ENCODE measurements around the gene PRPF18.

Gene PRPF18, protein sequence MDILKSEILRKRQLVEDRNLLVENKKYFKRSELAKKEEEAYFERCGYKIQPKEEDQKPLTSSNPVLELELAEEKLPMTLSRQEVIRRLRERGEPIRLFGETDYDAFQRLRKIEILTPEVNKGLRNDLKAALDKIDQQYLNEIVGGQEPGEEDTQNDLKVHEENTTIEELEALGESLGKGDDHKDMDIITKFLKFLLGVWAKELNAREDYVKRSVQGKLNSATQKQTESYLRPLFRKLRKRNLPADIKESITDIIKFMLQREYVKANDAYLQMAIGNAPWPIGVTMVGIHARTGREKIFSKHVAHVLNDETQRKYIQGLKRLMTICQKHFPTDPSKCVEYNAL

DNA sequence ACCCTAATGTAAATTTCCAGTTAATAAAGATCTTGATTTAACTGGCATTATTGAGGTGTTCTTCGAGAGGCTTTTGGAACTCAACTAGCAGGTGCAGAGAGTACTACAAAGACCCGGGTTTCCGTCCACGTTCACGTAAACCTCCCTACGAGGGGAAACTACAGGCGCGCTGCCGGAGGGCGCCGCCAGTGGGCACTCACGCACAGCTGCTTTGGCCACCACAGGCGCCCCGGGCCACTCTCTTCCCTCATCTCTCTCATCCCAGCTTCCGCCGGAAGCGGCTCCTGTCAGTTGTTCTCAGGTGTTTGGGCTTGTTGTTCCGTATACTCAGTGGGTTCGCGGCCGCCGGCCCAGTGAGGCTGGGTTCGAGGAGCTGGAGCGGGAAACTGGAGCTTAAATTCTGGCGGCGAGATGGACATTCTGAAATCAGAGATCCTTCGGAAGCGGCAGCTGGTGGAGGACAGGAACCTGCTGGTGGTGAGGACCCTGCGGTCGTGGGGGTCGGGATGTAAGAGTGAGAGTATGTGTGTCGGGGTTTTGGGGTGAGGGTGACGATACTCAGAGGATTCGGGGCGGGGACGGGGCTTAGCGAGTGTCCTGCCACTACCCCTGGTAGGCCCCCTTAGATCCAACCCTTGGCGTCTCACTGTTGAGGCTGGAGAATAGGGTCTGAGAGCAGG, at the start of gene PRPF18:
Gene PRPF18, plus strand, starts transcription at position 290 of the 680 bp plus-strand sequence. Its CDS starts 122 bp downstream, at position 412.
- TF ChIP-seq, protein P1, sequence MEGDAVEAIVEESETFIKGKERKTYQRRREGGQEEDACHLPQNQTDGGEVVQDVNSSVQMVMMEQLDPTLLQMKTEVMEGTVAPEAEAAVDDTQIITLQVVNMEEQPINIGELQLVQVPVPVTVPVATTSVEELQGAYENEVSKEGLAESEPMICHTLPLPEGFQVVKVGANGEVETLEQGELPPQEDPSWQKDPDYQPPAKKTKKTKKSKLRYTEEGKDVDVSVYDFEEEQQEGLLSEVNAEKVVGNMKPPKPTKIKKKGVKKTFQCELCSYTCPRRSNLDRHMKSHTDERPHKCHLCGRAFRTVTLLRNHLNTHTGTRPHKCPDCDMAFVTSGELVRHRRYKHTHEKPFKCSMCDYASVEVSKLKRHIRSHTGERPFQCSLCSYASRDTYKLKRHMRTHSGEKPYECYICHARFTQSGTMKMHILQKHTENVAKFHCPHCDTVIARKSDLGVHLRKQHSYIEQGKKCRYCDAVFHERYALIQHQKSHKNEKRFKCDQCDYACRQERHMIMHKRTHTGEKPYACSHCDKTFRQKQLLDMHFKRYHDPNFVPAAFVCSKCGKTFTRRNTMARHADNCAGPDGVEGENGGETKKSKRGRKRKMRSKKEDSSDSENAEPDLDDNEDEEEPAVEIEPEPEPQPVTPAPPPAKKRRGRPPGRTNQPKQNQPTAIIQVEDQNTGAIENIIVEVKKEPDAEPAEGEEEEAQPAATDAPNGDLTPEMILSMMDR (IDR thresholded peaks at IDR 0.05), result peak; percentile 99

DNA sequence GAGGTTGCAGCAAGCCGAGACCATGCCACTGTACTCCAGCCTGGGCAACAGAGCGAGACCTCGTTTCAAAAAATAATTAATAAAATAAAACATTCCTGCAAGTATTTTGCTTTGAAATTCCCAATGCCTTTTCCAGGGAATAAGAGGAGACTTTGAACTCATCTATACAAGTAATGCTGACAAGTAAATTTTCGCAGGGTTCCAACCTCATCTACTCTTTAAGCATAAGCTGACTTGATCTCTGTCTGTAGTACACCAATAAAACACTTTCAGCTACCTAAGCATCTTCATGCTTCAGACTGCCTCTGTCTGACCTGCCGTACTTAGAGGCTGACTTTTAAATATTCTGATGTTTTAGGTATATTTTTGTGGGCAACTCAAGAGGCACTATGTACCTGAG, 44.2 kb upstream of the PRPF18 start:
- TF ChIP-seq, protein P1 (IDR thresholded peaks at IDR 0.05), result no peak

DNA sequence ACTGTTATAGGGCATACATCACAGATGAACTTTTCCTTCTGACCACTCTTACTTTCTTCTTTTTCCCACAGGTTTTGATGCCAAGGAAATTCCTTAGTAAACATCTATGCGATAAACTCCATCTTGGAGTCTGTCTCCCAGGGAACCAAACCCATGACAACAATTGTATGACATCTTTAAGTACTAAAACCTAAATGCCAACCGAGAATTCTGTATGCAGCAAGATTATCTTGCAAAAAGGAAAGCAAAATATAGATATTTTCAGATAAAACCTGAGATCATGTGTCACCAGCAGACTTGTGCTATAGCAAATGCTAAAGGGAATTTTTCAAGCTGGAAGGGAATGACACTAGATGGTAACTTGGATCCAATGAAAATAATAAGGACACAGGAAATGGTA, 36.0 kb upstream of the PRPF18 start:
- TF ChIP-seq, protein P1 (IDR thresholded peaks at IDR 0.05), result no peak

DNA sequence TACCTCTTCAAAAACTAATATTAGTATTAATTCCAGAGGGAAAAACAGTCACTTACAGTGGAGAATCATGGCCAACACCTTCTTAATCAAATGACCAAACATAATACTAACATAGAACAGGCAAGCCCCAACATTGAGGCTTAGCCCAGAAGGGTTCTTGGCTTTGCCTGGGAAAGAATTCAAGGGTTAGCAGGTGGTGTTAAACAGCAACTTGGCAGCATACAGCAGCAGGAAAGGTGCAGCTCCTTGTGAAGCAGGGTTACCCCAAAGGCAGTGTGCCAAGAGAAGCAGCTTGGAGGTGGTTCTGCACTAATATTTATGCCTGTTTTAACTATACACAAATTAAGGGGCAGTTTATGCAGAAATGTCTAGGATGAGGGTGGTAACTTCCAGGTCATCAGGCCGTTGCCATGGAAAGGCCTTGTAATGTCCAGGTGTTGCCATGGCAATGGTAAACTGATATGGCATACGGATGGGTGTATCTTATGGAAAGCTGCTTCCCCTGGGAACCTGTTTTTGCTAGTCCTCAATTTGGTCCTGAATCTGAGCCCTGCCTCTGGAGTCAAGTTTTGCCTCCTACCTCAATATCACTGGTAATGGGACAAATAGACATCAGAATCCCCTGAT, 30.8 kb upstream of the PRPF18 start:
- TF ChIP-seq, protein P1 (IDR thresholded peaks at IDR 0.05), result no peak

DNA sequence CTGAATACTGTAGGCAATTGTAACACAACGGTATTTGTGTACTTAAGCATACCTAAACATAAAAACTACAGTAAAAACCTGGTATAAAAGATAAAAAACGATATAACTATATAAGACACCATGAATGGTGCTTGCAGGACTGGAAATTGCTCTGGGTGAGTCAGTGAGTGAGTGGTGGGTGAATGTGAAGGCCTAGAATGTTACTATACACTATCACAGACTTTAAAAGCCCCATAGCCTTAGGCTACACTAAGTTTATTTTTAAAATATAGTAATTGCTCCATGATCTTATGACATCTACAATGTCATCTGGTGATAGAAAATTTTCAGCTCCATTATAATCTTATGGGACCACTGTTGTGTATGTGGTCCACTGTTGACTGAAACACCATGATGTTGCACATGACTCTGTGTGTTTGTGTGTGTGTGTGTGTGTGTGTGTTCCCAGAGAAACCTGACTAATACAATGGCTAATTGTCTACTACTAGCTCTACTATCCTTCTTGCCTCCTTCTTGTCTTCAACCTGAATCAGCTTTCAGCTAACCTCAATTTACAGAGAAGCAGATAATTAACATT, 27.6 kb upstream of the PRPF18 start:
- TF ChIP-seq, protein P1 (IDR thresholded peaks at IDR 0.05), result no peak

DNA sequence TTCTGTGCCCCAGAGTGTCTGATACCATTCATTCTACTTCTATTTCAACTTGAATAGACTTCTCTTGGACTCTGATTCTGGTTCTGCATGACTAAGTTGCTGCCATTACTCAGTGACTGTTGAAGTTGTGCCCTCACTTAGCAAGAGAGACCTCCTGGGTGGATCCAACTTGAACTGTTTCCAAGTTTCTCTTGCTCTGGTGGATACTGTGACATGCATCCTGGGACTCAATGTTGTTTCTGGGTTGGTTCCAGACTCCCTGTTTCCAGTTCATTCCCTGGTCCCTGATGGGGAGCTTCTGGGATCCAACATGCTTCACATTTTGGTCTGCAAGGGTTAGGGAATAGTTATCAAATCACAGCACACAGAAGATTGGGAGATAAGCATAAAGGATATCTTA, 26.2 kb upstream of the PRPF18 start:
- TF ChIP-seq, protein P1 (IDR thresholded peaks at IDR 0.05), result no peak

Data from LNCAP (cell line).